IMR-90 (cell line): ENCODE measurements around the gene PIKFYVE. TPM values are rescaled to one million over a fixed set of nuclear protein-coding genes. Genes with fewer than 3 reads are reported as not detected.

ENCODE experiments used
- ATAC-seq: fragments of 200-7000 bp; cut with Tn5 transposase; 2 replicates; pipeline ENCODE4 v1.9.1; 2020; ENCODE audit warnings: low read depth, mild to moderate bottlenecking, moderate library complexity
- BruUV-seq: library from RNA; stranded (reverse); fragments of 400-500 nt; replicated peaks from 2 replicates; lab custom pipeline; 2021; lab: Mats Ljungman, UMichigan
- CTCF ChIA-PET: fragments of 300-600 bp; formaldehyde crosslinking; extraction: SDS; loops from one replicate; lab custom pipeline; 2021; ENCODE audit warnings: antibody characterized with exemption; lab: Yijun Ruan, JAX
- POLR2A ChIA-PET: fragments of 300-600 bp; sonication (Branson Sonifier 250); formaldehyde crosslinking; loops from one replicate; lab custom pipeline; 2022; ENCODE audit warnings: antibody characterized with exemption; ENCODE audit not compliant: unreplicated experiment; lab: Charles Lee
- DNase-seq: peaks from one replicate; pipeline ENCODE4 v3.0.0; 2013
- H2AFZ ChIP-seq: replicated peaks from 2 replicates; pipeline ENCODE3; 2013; ENCODE audit warnings: low read length, mild to moderate bottlenecking; ENCODE audit not compliant: poor library complexity
- H2AK5ac ChIP-seq: 2 replicates; pipeline ENCODE4 v1.6.1; 2013; ENCODE audit warnings: low read depth, low read length, inconsistent platforms
- H2AK9ac ChIP-seq: replicated peaks from 2 replicates; pipeline ENCODE3; 2013; ENCODE audit warnings: mild to moderate bottlenecking, low read depth, low read length, moderate library complexity; ENCODE audit not compliant: poor library complexity
- H2BK120ac ChIP-seq: 2 replicates; pipeline ENCODE4 v1.6.1; 2013; ENCODE audit warnings: low read depth, low read length, inconsistent platforms
- H2BK15ac ChIP-seq: 3 replicates; pipeline ENCODE4 v1.6.1; 2013; ENCODE audit warnings: low read depth, low read length, inconsistent platforms
- H2BK20ac ChIP-seq: 2 replicates; pipeline ENCODE4 v1.6.1; 2013; ENCODE audit warnings: low read depth, mild to moderate bottlenecking, inconsistent platforms, low read length, moderate library complexity
- H2BK5ac ChIP-seq: 2 replicates; pipeline ENCODE4 v1.6.1; 2013; ENCODE audit warnings: mild to moderate bottlenecking, low read depth, low read length, inconsistent platforms; ENCODE audit not compliant: poor library complexity, severe bottlenecking
- H3K14ac ChIP-seq: replicated peaks from 2 replicates; pipeline ENCODE4 v1.6.1; 2013; ENCODE audit warnings: low read depth, low read length, inconsistent platforms
- H3K18ac ChIP-seq: 2 replicates; pipeline ENCODE4 v1.6.1; 2013; ENCODE audit warnings: low read depth, low read length, control low read depth
- H3K23ac ChIP-seq: 2 replicates; pipeline ENCODE4 v1.6.1; 2013; ENCODE audit warnings: low read depth, low read length, inconsistent platforms
- H3K27ac ChIP-seq: 2 replicates; pipeline ENCODE4 v1.5.1; 2013; ENCODE audit warnings: mild to moderate bottlenecking, control low read depth, low read length; ENCODE audit not compliant: insufficient read depth
- H3K27me3 ChIP-seq: 2 replicates; pipeline ENCODE4 v1.6.1; 2013; ENCODE audit warnings: low read length; ENCODE audit not compliant: control insufficient read depth, insufficient read depth
- H3K36me3 ChIP-seq: 2 replicates; pipeline ENCODE4 v1.6.1; 2013; ENCODE audit warnings: low read length, mixed read lengths; ENCODE audit not compliant: control insufficient read depth, insufficient read depth
- H3K4ac ChIP-seq: 2 replicates; pipeline ENCODE4 v1.6.1; 2013; ENCODE audit warnings: low read depth, low read length, inconsistent platforms
- H3K4me1 ChIP-seq: 2 replicates; pipeline ENCODE4 v1.6.1; 2013; ENCODE audit warnings: low read length, mixed read lengths; ENCODE audit not compliant: control insufficient read depth, insufficient read depth
- H3K4me2 ChIP-seq: 2 replicates; pipeline ENCODE4 v1.6.1; 2013; ENCODE audit warnings: low read depth, mild to moderate bottlenecking, control low read depth, low read length, moderate library complexity
- H3K4me3 ChIP-seq: 2 replicates; pipeline ENCODE4 v1.5.1; 2013; ENCODE audit warnings: low read depth, mild to moderate bottlenecking, control low read depth, low read length, moderate library complexity; ENCODE audit not compliant: insufficient read depth
- H3K56ac ChIP-seq: 2 replicates; pipeline ENCODE4 v1.6.1; 2013; ENCODE audit warnings: low read length, inconsistent platforms; ENCODE audit not compliant: insufficient read depth; ENCODE audit errors: extremely low read depth
- H3K79me1 ChIP-seq, 2 experiments: 2 replicates each; pipeline ENCODE4 v1.6.1; 2013; ENCODE audit warnings: low read length in 2 of 2, inconsistent platforms in 1 of 2, low read depth in 1 of 2
- H3K9ac ChIP-seq: 2 replicates; pipeline ENCODE4 v1.6.1; 2013; ENCODE audit warnings: low read depth, low read length, control low read depth
- H3K9me1 ChIP-seq: 2 replicates; pipeline ENCODE4 v1.6.1; 2013; ENCODE audit warnings: low read length, inconsistent platforms; ENCODE audit not compliant: insufficient read depth
- H3K9me3 ChIP-seq: 2 replicates; pipeline ENCODE4 v1.6.1; 2013; ENCODE audit warnings: low read length; ENCODE audit not compliant: control insufficient read depth, insufficient read depth
- H4K20me1 ChIP-seq: 2 replicates; pipeline ENCODE4 v1.6.1; 2013; ENCODE audit warnings: low read length, inconsistent platforms; ENCODE audit not compliant: insufficient read depth
- H4K5ac ChIP-seq: 2 replicates; pipeline ENCODE4 v1.6.1; 2013; ENCODE audit warnings: mild to moderate bottlenecking, low read depth, low read length, control low read depth
- H4K8ac ChIP-seq, 2 experiments: 2 replicates each; pipeline ENCODE4 v1.6.1; 2013; ENCODE audit warnings: low read depth in 2 of 2, low read length in 2 of 2, control low read depth in 1 of 2, inconsistent platforms in 1 of 2
- H4K91ac ChIP-seq: 2 replicates; pipeline ENCODE4 v1.6.1; 2013; ENCODE audit warnings: low read depth, low read length, inconsistent platforms; ENCODE audit not compliant: insufficient read depth
- CEBPB ChIP-seq: IDR thresholded peaks from 2 replicates; pipeline ENCODE4 v1.6.1; 2012; ENCODE audit warnings: low read depth, low read length, improper control_type of control experiment
- FOS ChIP-seq: fragments of 150-350 bp; IDR thresholded peaks from 2 replicates; pipeline ENCODE4 v1.6.1; 2016; ENCODE audit warnings: low read depth, low read length
- RAD21 ChIP-seq: IDR thresholded peaks from 2 replicates; pipeline ENCODE4 v1.6.1; 2012; ENCODE audit warnings: low read length, improper control_type of control experiment
- WGBS, 2 experiments: methylation state at CpG; one replicate each; pipeline versions ENCODE4 v1.1.5 to v1.1.7; 2013; ENCODE audit warnings: missing lambda C conversion rate in 2 of 2; ENCODE audit not compliant: insufficient read length in 1 of 2; ENCODE audit errors: extremely low coverage in 2 of 2; 5-methylcytosine and 5-hydroxymethylcytosine counted together
- dilution Hi-C: fragments of 300-500 bp; cut with HindIII; formaldehyde crosslinking; loops from one replicate; pipeline ENCODE4 v1.14.3; 2018; ENCODE audit warnings: low sequenced_read_pairs; ENCODE audit not compliant: unreplicated experiment
- in situ Hi-C: fragments of 300-500 bp; cut with MboI; formaldehyde crosslinking; loops from 3 replicates; pipeline ENCODE4 v1.14.3; 2019; ENCODE audit warnings: low sequenced_read_pairs, inconsistent platforms, mixed read lengths
- intact Hi-C: fragments of 100-400 bp; cut with micrococcal nuclease; formaldehyde crosslinking; loops from 2 replicates; pipeline ENCODE4 v1.10.0; 2022
- polyA plus RNA-seq, 3 experiments: library from polyadenylated mRNA; depleted of rRNA; stranded (reverse); fragments of >200 nt; gene quantifications; 2 replicates each; pipeline ENCODE4 v1.2.3, GENCODE V29; 2012; ENCODE audit warnings: low replicate concordance in 1 of 3
- total RNA-seq: library from RNA; depleted of rRNA; stranded (reverse); fragments of >200 nt; gene quantifications from 2 replicates; pipeline ENCODE4 v1.2.3, GENCODE V29; 2012

PIKFYVE gene
- total and polyA plus RNA-seq, 2 of the 4 experiments (the other 2 are of a cell fraction), result 9.3 to 34.6 TPM

DNA sequence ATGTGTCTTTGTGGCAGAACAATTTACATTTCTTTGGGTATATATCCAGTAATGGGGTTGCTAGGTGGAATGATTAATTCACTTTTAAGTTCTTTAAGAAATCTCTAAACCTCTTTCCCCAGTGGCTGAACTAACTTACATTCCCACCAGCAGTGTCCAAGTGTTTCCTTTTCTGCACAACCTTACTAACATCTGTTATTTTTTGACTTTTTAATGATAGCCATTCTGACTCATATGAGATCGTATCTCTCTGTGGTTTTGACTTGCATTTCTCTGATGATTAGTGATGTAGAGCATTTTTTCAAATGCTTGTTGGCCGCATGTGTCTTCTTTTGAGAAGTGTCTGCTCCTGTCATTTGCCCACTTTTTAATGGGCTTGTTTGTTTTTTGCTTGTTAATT is 97.4 kb downstream of the PIKFYVE start:
- intact Hi-C loops, result no loop called here
- H4K5ac ChIP-seq, result no peak overlapping the region
- dilution Hi-C loops, result no loop called here
- no peak overlapping the region for H3K4me2 ChIP-seq
- no peaks in the 10 kb centered on the region; the same call in 1 of the 2 replicates for H3K27me3 ChIP-seq
- H2BK20ac ChIP-seq, result no peak overlapping the region
- in situ Hi-C loops, result no loop called here
- ChIA-PET CTCF (no interaction called here), POLR2A (no interaction called here)
- H4K20me1 ChIP-seq, result no peaks in the 10 kb centered on the region
- H2BK5ac ChIP-seq, result no peak overlapping the region
- peak; percentile 85 for DNase-seq
- no peak overlapping the region for H3K9ac ChIP-seq
- peak; percentile 93 for ATAC-seq
- no peak overlapping the region for H2BK120ac ChIP-seq
- no TSS peak for BruUV-seq
- H4K91ac ChIP-seq, result no peak overlapping the region
- no peaks in the 10 kb centered on the region for H3K79me1 ChIP-seq
- no peak overlapping the region for H2AFZ ChIP-seq
- no peak overlapping the region for H3K23ac ChIP-seq
- H3K36me3 ChIP-seq, result peaks cover 2% of the 10 kb centered on the region; the same call in 1 of the 2 replicates
- no peak overlapping the region for H3K27ac ChIP-seq
- H3K18ac ChIP-seq, result no peak overlapping the region
- no peak overlapping the region for H2AK5ac ChIP-seq
- H2BK15ac ChIP-seq, result no peak overlapping the region
- no peaks in the 10 kb centered on the region for H3K9me3 ChIP-seq
- no peak overlapping the region for H2AK9ac ChIP-seq
- no peaks in the 10 kb centered on the region for H3K9me1 ChIP-seq
- no peak overlapping the region for H3K4ac ChIP-seq
- H3K4me3 ChIP-seq, result no peak overlapping the region
- no peak overlapping the region for H3K14ac ChIP-seq
- H3K56ac ChIP-seq, result no peak overlapping the region
- no peak for TF ChIP-seq RAD21
- TF ChIP-seq CEBPB, result 0 out of 2 replicates have a peak, but pooled peaks have one; percentile 18
- TF ChIP-seq FOS, result peak; percentile 65
- H3K4me1 ChIP-seq, result no peaks in the 10 kb centered on the region
- no peak overlapping the region for H4K8ac ChIP-seq
- no CpG with 5 or more reads among the region's 2 CpGs for WGBS, 2 experiments
